Measurements from ENCODE around the gene CIC.
"Not testable (repeated sequence)": the region's sequence is repeated elsewhere in the genome, so short reads cannot be mapped to it uniquely, and the experiment has no call there.

Gene CIC

DNA sequence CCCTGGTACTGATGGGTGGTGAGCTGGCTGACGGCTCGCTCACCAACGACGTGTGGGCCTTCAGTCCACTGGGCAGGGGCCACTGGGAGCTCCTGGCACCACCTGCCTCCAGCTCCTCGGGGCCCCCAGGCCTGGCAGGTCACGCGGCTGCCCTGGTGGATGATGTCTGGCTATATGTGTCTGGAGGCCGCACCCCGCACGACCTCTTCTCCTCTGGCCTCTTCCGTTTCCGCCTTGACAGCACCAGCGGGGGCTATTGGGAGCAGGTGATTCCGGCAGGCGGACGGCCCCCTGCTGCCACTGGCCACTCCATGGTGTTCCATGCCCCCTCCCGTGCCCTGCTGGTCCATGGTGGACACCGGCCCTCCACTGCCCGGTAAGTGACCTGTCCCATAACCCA lies 66.9 kb downstream of the CIC start:
- no peak for DNase-seq

DNA sequence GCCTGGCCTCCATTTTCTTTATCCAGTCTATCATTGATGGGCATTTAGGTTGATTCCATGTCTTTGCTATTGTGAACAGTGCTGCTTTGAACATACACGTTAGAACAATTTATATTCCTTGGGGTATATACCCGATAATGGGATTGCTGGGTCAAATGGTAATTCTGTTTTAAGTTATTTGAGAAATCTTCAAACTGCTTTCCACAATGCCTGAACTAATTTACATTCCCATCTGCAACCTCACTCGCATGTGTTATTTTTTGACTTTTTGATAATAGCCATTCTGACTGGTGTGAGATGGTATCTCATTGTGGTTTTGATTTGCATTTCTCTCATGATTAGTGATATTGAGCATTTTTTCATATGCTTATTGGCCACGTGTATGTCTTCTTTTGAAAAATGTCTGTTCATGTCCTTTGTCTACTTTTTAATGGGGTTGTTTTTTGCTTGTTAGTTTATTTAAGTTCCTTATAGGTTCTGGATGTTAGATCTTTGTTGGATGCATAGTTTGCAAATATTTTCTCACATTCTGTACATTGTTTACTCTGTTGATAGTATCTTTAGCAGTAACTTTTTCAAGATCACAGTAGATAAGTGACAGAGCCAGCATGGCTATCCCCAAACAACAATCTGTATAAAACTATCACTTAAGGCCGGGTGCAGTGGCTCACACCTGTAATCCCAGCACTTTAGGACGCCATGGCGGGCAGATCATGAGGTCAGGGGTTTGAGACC lies 70.2 kb downstream of the CIC start:
- DNase-seq = not testable (repeated sequence)

DNA sequence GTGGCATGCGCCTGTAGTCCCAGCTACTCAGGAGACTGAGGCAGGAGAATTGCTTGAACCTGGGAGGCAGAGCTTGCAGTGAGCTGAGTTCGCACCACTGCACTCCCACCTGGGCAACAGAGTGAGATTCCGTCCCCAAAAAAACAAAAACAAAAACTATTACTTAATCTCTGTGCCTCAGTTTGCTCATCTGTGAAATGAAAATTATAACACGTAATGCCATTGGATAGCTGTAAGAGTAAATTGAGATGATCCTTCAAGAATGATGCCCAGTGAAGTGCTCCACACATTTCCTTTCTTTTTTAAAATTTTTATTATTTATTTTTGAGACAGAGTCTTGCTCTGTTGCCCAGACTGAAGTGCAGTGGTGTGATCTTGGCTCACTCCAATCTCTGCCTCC lies 70.9 kb downstream of the CIC start:
- DNase-seq = not testable (repeated sequence)

DNA sequence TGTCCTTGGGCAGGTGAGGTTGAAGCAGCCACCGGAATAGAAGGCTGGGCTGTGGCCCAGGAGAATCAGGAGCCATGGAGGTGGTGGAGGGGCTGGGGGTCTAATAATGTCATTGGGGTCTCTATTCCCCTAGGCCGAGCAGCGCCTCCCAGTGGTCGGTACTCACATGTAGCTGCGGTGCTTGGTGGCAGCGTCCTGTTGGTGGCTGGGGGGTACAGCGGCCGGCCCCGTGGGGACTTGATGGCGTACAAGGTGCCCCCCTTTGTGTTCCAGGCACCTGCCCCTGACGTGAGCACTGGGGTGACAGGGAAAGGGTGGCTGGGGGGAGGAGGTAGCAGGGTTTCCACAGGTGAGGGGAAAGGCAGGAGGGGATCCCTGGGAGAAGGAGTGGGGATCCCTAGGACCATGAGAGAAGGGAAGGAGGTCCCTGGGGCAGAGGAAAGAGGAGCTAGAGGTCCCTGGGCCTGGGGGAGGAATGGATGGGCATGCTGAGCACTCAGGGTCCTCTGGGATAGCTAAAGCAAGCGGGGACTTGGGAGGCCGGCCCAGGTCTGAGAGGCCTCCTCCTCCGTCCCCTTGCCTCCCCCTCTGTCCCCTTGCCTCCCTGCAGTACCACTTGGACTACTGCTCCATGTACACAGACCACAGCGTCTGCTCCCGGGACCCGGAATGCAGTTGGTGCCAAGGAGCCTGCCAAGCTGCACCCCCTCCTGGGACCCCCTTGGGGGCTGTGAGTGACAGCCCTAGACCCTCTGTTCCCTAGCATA lies 74.5 kb downstream of the CIC start:
- no peak for DNase-seq

DNA sequence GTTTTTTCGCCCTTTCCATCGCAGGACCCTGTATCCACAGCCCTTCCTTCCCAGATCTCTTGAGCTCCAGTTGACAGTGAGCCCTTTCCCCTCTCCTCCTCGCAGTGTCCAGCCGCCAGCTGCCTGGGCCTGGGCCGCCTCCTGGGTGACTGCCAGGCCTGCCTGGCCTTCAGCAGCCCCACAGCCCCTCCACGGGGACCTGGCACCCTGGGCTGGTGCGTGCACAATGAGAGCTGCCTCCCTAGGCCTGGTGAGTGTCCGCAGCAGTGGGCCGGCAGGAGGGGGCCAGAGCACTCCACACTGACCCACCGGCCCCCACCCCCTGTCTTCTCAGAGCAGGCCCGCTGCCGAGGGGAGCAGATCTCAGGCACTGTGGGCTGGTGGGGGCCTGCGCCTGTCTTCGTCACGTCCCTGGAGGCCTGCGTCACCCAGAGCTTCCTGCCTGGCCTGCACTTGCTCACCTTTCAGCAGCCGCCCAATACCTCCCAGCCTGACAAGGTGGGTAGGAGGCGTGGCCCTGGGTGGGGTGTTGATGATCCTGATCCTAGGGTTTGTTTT lies 75.4 kb downstream of the CIC start:
- no peak for DNase-seq

Measured in NCI-H1105 treated with DMSO at 0.1 percent for 48 hours (cell line).